ENCODE measurements around the gene KIAA0825.
"Not testable (repeated sequence)": the region's sequence is repeated elsewhere in the genome, so short reads cannot be mapped to it uniquely, and the experiment has no call there.

The KIAA0825 gene

GRCh38 chr5:94171070-94171469 lies 447.3 kb downstream of the KIAA0825 start:
- DNase-seq (ENCODE audit: low spot score) = not testable (repeated sequence)

DNA sequence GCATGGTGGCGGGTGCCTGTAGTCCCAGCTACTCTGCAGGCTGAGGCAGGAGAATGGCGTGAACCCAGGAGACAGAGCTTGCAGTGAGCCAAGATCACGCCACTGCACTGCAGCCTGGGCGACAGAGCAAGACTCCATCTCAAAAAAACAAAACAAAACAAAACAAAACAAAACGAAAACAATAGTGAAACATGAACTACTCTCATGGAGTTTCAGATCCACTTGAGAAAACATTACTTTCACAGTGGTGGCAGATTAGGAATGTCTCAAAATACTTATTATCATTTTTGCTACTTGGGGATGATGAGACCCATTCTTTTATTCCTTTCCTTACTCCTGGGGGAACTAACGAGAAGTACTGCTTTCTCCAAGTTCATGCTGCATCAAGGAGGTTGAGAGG lies 448.2 kb downstream of the KIAA0825 start:
- not testable (repeated sequence) for DNase-seq (ENCODE audit: low spot score)

- no peak for DNase-seq (ENCODE audit: low spot score)
Measured at GRCh38 chr5:94168151-94168550, 450.3 kb downstream of the KIAA0825 start.

- DNase-seq (ENCODE audit: low spot score) = no peak
Measured at GRCh38 chr5:94161801-94162200, 456.6 kb downstream of the KIAA0825 start.

- no peak for DNase-seq (ENCODE audit: low spot score)
Measured at GRCh38 chr5:94159144-94159543, 459.3 kb downstream of the KIAA0825 start.

DNA sequence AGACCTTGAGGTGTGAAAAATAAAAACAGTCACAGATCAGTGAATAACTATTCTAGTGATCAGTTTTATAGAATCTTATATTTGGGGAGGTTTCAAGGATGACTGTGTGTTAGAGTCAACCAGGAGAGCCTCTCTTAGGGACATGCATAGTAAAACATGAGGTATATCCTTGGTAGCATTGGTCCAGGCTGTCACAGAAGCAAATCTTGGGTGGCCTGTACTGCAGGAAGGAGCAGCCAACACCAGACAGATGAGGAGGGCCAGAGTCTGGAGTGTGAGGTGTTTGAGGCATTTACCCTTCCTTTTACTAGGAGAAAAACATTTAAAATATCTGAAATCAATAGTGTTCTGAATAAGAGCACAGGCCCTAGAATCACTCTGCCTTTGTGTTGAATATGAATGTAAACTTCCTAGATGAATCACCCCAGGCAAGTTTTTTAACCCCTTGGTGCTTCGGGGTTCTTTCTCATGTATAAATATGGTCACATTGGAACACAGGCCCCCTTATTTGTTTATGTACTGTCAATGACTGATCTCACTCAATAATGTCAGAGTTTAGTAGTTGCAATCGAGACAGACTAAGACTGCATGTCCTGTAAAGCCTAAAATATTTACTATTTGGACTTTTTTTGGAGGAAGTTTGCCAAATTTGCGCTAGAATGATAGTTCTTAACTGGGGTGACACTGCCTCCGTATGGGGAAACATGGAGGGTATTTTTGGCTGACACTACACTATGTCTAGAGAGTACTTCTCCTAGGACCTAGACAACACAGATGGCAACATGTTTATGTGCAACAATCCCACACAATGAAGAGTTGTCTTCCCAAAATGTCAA lies 460.5 kb downstream of the KIAA0825 start:
- DNase-seq (ENCODE audit: low spot score) = no peak

GRCh38 chr5:94154672-94155071 lies 463.7 kb downstream of the KIAA0825 start:
- no peak for DNase-seq (ENCODE audit: low spot score)

GRCh38 chr5:94153736-94154450 lies 464.5 kb downstream of the KIAA0825 start:
- DNase-seq (ENCODE audit: low spot score) = no peak

- not testable (repeated sequence) for DNase-seq (ENCODE audit: low spot score)
Measured at GRCh38 chr5:94143621-94144020, 474.8 kb downstream of the KIAA0825 start.

DNA sequence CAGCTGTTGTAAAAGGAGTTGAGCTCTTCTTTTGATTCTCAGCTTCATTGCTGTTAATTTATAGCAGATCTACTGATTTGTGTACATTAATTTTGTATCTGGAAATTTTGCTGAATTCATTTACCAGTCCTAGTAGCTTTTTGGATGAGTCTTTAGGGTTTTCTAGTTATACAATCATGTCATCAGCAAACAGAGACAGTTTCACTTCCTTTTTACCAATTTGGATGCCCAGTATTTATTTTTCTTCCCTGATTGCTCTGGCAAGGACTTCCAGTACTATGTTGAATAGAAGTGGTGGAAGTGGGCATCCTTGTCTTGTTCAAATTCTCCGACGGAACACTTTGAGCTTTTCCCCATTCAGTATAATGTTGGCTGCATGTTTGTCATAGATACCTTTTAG lies 478.1 kb downstream of the KIAA0825 start:
- no peak for DNase-seq (ENCODE audit: low spot score)

DNA sequence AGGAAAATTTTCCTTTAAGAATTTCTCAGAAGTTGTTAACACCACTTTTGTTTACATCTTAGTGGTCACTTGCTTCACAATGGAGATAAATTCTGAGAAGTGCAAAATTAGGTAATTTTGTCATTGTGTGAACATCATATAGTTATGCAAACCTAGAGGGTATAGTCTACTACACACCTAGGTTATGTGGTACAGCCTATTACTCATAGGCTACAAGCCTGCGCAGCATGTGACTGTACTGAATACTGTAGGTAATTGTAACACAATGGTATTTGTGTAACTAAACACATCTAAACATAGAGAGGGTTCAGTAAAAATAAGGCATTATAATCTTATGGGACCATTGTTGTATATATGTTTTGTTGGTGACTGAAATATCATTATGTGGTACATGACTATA lies 488.3 kb downstream of the KIAA0825 start:
- no peak for DNase-seq (ENCODE audit: low spot score)

- DNase-seq (ENCODE audit: low spot score) = no peak
Measured at GRCh38 chr5:94125107-94125506, 493.3 kb downstream of the KIAA0825 start.

DNA sequence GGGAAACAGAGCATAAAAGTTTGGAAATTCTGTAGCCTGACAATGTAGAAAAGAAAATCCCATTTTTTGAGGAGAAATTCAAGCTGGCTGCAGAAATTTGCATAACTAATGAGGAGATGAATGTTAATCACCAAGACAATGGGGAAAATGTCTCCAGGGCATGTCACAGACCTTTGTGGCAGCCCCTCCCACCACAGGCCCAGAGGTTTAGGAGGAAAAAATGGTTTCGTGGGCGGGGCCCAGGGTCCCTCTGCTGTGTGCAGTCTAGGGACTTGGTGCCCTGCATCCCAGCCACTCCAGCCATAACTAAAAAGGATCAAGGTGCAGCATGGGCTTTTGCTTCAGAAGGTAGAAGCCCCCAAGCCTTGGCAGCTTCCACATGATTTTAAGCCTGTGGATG lies 502.1 kb downstream of the KIAA0825 start:
- not testable (repeated sequence) for DNase-seq (ENCODE audit: low spot score)

GRCh38 chr5:94113087-94113486 lies 505.3 kb downstream of the KIAA0825 start:
- DNase-seq (ENCODE audit: low spot score) = no peak

- DNase-seq (ENCODE audit: low spot score) = peak; percentile 92
Measured at GRCh38 chr5:94111209-94112004, 507.0 kb downstream of the KIAA0825 start.

DNA sequence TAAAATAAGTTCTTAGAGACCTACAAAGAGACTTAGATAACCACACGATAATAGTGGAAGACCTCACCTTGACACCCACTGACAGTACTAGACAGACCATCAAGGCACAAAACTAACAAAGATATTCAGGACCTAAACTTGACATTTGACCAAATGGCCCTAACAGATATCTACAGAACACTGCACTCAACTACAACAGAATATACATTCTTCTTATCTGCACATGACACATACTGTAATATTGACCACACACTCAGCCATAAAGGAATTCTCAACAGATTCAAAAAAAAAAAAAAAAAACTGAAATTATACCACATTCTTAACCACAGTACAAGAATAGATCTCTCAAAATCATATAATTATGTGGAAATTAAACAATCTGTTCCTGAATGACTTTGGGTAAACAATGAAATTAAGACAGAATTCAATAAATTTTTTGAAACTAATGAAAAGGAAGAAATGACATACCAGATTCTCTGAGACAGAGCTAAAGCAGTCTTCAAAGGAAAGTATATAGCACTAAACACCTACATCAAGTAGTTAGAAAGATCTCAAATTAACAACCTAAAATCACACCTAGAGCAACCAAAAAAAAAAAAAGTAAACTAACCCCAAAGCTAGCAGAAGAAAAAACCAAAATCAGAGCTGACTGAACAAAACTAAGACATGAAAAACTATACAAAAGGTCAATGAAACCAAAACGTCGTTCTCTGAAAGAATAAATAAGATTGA lies 514.7 kb downstream of the KIAA0825 start:
- DNase-seq (ENCODE audit: low spot score) = no peak
